GM12874 (cell line): ENCODE data around the gene KAT8.

ENCODE experiments used
- TF ChIP-seq, protein P1 (sequence below): IDR thresholded peaks from 2 replicates; pipeline ENCODE4 v1.5.1; 2011; ENCODE audit warnings: low read depth, mild to moderate bottlenecking, control low read depth, low read length, moderate library complexity; ENCODE audit not compliant: insufficient read depth

The KAT8 gene

GRCh38 chr16:31117384-31118222 is at the start of gene KAT8:
KAT8 (plus strand) TSS chr16:31117664; CDS start chr16:31117682, 18 bp downstream.
- TF ChIP-seq, protein P1, sequence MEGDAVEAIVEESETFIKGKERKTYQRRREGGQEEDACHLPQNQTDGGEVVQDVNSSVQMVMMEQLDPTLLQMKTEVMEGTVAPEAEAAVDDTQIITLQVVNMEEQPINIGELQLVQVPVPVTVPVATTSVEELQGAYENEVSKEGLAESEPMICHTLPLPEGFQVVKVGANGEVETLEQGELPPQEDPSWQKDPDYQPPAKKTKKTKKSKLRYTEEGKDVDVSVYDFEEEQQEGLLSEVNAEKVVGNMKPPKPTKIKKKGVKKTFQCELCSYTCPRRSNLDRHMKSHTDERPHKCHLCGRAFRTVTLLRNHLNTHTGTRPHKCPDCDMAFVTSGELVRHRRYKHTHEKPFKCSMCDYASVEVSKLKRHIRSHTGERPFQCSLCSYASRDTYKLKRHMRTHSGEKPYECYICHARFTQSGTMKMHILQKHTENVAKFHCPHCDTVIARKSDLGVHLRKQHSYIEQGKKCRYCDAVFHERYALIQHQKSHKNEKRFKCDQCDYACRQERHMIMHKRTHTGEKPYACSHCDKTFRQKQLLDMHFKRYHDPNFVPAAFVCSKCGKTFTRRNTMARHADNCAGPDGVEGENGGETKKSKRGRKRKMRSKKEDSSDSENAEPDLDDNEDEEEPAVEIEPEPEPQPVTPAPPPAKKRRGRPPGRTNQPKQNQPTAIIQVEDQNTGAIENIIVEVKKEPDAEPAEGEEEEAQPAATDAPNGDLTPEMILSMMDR, result no peak

GRCh38 chr16:31071861-31072260 is 45.6 kb upstream of the KAT8 start:
- TF ChIP-seq, protein P1, result no peak

GRCh38 chr16:31072540-31073141 is 44.8 kb upstream of the KAT8 start:
- TF ChIP-seq, protein P1, result no peak

GRCh38 chr16:31073142-31073969 is 44.1 kb upstream of the KAT8 start:
- TF ChIP-seq, protein P1, result no peak

DNA sequence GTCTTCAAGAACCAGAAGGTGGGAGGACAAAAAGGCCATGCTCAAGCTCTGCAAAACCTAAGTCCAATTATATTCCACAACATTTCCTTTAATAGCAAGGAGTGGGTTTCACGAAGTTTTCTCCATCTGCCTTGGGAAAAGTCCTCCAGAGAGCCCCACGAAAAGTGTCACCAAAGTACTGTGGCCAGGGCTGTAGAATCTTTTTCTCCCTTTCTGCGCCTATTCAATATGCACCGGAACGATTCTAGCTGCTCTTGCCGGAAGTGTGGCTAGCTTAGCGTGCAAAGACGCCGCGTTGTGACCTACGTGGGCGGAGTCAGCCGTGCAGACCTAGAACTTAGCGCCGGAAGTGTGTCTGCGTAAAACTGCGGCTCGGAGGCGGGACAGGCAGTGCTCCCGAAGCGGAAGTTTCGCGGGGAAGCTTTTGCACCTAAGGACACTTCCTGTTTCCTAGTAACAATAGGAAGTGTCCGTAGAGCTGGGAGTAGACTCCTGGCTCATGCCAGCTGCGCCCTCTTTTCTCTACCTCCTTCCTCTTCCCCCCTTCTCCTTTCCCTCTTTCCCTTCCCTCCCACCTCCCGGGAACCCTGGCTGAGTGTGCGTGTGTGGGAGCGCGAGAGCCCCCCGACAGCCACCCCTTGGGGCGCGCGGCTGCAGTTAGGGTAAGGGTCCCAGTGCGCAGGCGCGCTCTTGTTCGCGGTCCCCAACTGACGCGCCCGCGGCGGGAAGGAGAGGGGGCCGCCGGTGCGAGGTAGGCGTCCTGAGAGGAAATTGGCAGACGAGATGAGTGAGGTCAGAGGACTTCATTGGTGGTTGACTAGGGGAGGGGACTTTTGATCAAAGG is 43.3 kb upstream of the KAT8 start, which contains the start of the genes ZNF646 and ZNF668:
Gene ZNF646, plus strand, starts transcription at position 453 of the 844 bp plus-strand sequence. CDS start 1,903 bp downstream, outside the sequence.
Gene ZNF668, minus strand, starts transcription at position 271 of the 844 bp plus-strand sequence. CDS start 9,781 bp downstream, outside the sequence.
- TF ChIP-seq, protein P1, result no peak

- TF ChIP-seq, protein P1, result no peak
These were observed 42.7 kb upstream of the KAT8 start for GRCh38 chr16:31074814-31075183.
